GM19023 (cell line): Measurements from ENCODE around the gene MPRIP.

Experiments
- ATAC-seq: cut with Tn5 transposase; IDR thresholded peaks from one replicate; pipeline ENCODE4 v1.9.1; 2021; ENCODE audit warnings: mild to moderate bottlenecking, moderate library complexity; ENCODE audit not compliant: unreplicated experiment

The MPRIP gene

GRCh38 chr17:17084317-17084835, 42.1 kb downstream of the MPRIP start:
- ATAC-seq, result no peak

GRCh38 chr17:17084941-17085340, 42.7 kb downstream of the MPRIP start:
- no peak for ATAC-seq

GRCh38 chr17:17086585-17086984, 44.3 kb downstream of the MPRIP start:
- ATAC-seq, result no peak

GRCh38 chr17:17087424-17088015, 45.3 kb downstream of the MPRIP start:
- ATAC-seq, result no peak

GRCh38 chr17:17088086-17088485, 45.8 kb downstream of the MPRIP start:
- no peak for ATAC-seq

GRCh38 chr17:17088541-17089525, 46.6 kb downstream of the MPRIP start:
- no peak for ATAC-seq

GRCh38 chr17:17089796-17090641, 47.8 kb downstream of the MPRIP start:
- no peak for ATAC-seq

- ATAC-seq, result no peak
Measured at GRCh38 chr17:17090642-17091103, 48.4 kb downstream of the MPRIP start.

- ATAC-seq, result no peak
Measured at GRCh38 chr17:17091276-17091675, 49.0 kb downstream of the MPRIP start.

- no peak for ATAC-seq
Measured at GRCh38 chr17:17091856-17092756, 49.8 kb downstream of the MPRIP start.

- ATAC-seq, result no peak
Measured at GRCh38 chr17:17093764-17094163, 51.5 kb downstream of the MPRIP start.

GRCh38 chr17:17096438-17097178, 54.4 kb downstream of the MPRIP start:
- ATAC-seq, result no peak

- ATAC-seq, result no peak
Measured at GRCh38 chr17:17097763-17098345, 55.6 kb downstream of the MPRIP start.

GRCh38 chr17:17098551-17099179, 56.4 kb downstream of the MPRIP start:
- no peak for ATAC-seq

GRCh38 chr17:17102176-17102575, 59.9 kb downstream of the MPRIP start:
- ATAC-seq, result no peak

- no peak for ATAC-seq
Measured at GRCh38 chr17:17103160-17103559, 60.9 kb downstream of the MPRIP start.

GRCh38 chr17:17104036-17104435, 61.8 kb downstream of the MPRIP start:
- ATAC-seq, result no peak

GRCh38 chr17:17104494-17104893, 62.2 kb downstream of the MPRIP start:
- ATAC-seq, result no peak
